Calu3 (cell line): Measurements from ENCODE around the gene SLC4A7. TPM values are rescaled to one million over a fixed set of nuclear protein-coding genes. Genes with fewer than 3 reads are reported as not detected.

ENCODE experiments used
- BruUV-seq: library from RNA; stranded (reverse); fragments of 400-500 nt; replicated peaks from 2 replicates; lab custom pipeline; 2021; lab: Mats Ljungman, UMichigan
- CTCF ChIA-PET: fragments of 300-600 bp; sonication (Branson Sonifier 250); formaldehyde crosslinking; loops from one replicate; lab custom pipeline; 2022; ENCODE audit warnings: antibody characterized with exemption; lab: Charles Lee
- DNase-seq: peaks from one replicate; pipeline ENCODE4 v3.0.0; 2022
- H3K27ac Mint-ChIP-seq: one replicate; pipeline ENCODE4 v1.8.0; 2022; ENCODE audit warnings: mixed read lengths; ENCODE audit not compliant: unreplicated experiment
- H3K27me3 Mint-ChIP-seq: one replicate; pipeline ENCODE4 v1.8.0; 2022; ENCODE audit warnings: mixed read lengths; ENCODE audit not compliant: unreplicated experiment
- H3K36me3 Mint-ChIP-seq: one replicate; pipeline ENCODE4 v1.8.0; 2022; ENCODE audit warnings: mild to moderate bottlenecking, moderate library complexity, mixed read lengths; ENCODE audit not compliant: insufficient read depth, unreplicated experiment
- H3K4me1 Mint-ChIP-seq: one replicate; pipeline ENCODE4 v1.8.0; 2022; ENCODE audit warnings: mild to moderate bottlenecking, low read depth, mixed read lengths; ENCODE audit not compliant: unreplicated experiment
- H3K4me3 Mint-ChIP-seq: one replicate; pipeline ENCODE4 v1.8.0; 2022; ENCODE audit warnings: mild to moderate bottlenecking, low read depth, moderate library complexity, mixed read lengths; ENCODE audit not compliant: unreplicated experiment
- H3K9me3 Mint-ChIP-seq: one replicate; pipeline ENCODE4 v1.8.0; 2022; ENCODE audit warnings: low read depth, mixed read lengths; ENCODE audit not compliant: unreplicated experiment
- intact Hi-C: fragments of 100-400 bp; cut with micrococcal nuclease; formaldehyde crosslinking; loops from one replicate; pipeline ENCODE4 v1.10.0; 2022; ENCODE audit not compliant: unreplicated experiment
- total RNA-seq: library from RNA; stranded (reverse); gene quantifications from 2 replicates; pipeline ENCODE4 v1.2.3, GENCODE V29; 2022
- TF ChIP-seq, protein P1 (sequence below): fragments of 200-600 bp; IDR thresholded peaks from one replicate; pipeline ENCODE4 v1.8.0; 2022; ENCODE audit warnings: antibody characterized with exemption; ENCODE audit not compliant: unreplicated experiment

The SLC4A7 gene
- total RNA-seq, 1 experiment from 2014 or later, result 61.6 TPM

DNA sequence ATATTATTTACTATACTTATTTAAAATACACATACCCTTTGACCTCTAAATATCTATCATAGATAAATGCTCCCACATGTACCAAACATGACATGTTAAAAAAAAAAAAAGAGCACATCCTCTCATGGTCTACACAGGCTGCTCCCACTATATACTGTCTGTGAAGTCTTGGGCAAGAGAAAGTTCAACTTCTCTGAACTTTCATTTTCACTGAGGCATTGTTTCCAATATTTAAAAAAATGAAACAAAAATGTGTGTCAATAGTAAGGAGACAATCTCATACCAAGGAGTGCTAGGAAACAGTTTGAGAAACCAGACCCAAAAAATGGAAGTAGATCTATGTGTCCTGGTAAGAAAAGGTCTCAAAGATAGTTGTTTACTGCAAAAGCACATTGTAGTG, 29.3 kb downstream of the SLC4A7 start:
- TF ChIP-seq, protein P1, sequence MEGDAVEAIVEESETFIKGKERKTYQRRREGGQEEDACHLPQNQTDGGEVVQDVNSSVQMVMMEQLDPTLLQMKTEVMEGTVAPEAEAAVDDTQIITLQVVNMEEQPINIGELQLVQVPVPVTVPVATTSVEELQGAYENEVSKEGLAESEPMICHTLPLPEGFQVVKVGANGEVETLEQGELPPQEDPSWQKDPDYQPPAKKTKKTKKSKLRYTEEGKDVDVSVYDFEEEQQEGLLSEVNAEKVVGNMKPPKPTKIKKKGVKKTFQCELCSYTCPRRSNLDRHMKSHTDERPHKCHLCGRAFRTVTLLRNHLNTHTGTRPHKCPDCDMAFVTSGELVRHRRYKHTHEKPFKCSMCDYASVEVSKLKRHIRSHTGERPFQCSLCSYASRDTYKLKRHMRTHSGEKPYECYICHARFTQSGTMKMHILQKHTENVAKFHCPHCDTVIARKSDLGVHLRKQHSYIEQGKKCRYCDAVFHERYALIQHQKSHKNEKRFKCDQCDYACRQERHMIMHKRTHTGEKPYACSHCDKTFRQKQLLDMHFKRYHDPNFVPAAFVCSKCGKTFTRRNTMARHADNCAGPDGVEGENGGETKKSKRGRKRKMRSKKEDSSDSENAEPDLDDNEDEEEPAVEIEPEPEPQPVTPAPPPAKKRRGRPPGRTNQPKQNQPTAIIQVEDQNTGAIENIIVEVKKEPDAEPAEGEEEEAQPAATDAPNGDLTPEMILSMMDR, result no peak
- intact Hi-C loops, result no loop called here
- CTCF ChIA-PET, result no interaction called here
- Mint-ChIP-seq H3K27me3 (no peaks in the 10 kb centered on the region), H3K36me3 (no peaks in the 10 kb centered on the region), H3K4me3 (no peak overlapping the region), H3K4me1 (peaks cover 8% of the 10 kb centered on the region), H3K27ac (no peak overlapping the region), H3K9me3 (no peaks in the 10 kb centered on the region)
- DNase-seq, result no peak
- no TSS peak for BruUV-seq

DNA sequence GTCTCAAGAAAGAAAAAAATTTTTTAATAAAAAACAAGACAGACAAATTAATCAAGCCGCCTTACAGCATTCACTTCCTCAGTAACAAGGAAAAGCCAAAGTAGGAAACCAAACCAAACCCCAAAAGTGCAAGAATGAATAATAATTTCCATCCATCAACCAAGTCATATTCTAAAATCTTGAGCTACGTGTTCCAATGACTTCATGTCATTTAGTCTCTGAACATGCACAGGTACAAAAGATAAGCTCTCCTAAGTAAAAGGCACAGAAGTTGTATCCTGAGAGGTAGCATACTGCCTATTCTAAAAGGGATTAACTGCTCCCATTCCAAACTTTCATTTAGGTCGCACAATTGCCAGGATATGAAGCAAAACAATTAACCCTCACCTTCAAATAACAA, 29.7 kb downstream of the SLC4A7 start:
- no peaks in the 10 kb centered on the region for H3K9me3 Mint-ChIP-seq
- no TSS peak for BruUV-seq
- no peaks in the 10 kb centered on the region for H3K27me3 Mint-ChIP-seq
- no peaks in the 10 kb centered on the region for H3K36me3 Mint-ChIP-seq
- peaks cover 8% of the 10 kb centered on the region for H3K4me1 Mint-ChIP-seq
- TF ChIP-seq, protein P1, result no peak
- DNase-seq, result no peak
- no peak overlapping the region for H3K4me3 Mint-ChIP-seq
- H3K27ac Mint-ChIP-seq, result no peak overlapping the region
- intact Hi-C loops, result no loop called here
- CTCF ChIA-PET, result no interaction called here

DNA sequence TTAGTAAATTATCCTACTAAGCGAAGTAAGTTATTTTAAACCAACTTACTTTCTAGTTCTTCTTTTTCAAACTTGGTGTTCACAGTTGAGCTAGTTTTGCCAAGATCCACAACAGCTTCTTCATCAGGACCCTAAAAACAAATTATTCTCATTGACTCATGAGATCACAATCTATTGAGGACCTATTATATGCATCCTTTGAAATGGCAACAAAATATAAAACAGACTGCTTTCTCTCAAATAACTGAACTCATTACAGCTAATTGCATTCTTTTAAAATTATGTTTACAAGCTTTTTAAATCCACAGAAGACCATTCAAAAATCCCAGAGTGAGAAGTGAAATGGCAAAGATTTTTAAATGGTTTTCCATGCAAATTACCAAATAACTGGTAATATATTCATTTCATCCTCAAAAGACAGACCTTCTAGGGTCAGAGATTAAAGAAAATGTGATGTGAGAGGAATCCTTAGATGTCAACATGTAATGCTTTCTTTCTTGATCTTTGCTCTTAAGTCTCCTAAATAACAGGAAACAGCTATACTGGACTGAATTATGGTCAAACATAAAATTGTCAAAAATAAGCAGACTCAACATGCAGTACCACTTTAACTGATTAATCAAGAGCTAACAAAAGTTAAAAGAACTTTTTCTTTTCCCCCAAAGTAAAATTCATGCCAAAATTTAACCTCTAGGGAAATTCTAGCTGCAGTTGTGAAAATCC, 31.7 kb downstream of the SLC4A7 start:
- CTCF ChIA-PET, result no interaction called here
- Mint-ChIP-seq H3K27ac (no peak overlapping the region), H3K4me1 (peaks cover 8% of the 10 kb centered on the region), H3K4me3 (no peak overlapping the region), H3K9me3 (no peaks in the 10 kb centered on the region), H3K27me3 (no peaks in the 10 kb centered on the region), H3K36me3 (peaks cover 10% of the 10 kb centered on the region)
- intact Hi-C loops, result no loop called here
- no TSS peak for BruUV-seq
- no peak for DNase-seq
- TF ChIP-seq, protein P1, result no peak

DNA sequence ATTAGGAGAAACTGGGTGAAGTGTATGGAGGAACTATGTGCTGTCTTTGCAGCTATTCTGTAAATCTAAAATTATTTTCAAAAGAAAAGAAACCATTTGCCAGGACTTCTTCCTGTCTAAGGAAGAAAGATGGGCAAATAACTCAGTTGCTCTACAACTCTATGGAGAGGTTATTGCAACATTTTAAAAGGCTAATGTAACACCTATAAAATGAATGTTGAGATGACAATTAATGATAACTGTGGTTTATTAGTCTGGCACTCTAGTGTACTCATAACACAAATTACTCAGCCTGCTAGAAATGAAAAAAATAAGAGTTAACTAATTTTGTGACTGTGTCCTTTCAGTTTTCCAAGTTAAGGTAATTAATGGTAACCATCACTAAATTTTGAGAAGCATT, 32.3 kb downstream of the SLC4A7 start:
- DNase-seq, result no peak
- Mint-ChIP-seq H3K36me3 (peaks cover 12% of the 10 kb centered on the region), H3K4me3 (no peak overlapping the region), H3K9me3 (no peaks in the 10 kb centered on the region), H3K27me3 (no peaks in the 10 kb centered on the region), H3K27ac (no peak overlapping the region), H3K4me1 (peaks cover 8% of the 10 kb centered on the region)
- no TSS peak for BruUV-seq
- intact Hi-C loops, result no loop called here
- TF ChIP-seq, protein P1, result no peak
- CTCF ChIA-PET, result no interaction called here
